HEK293T (cell line): ENCODE measurements around the gene COX7B2.

Experiments used
- ARNT ChIP-seq: fragments of 450-650 bp; IDR thresholded peaks from 2 replicates; pipeline ENCODE4 v1.6.1; 2017; ENCODE audit warnings: mild to moderate bottlenecking
- BHLHE40 ChIP-seq: fragments of 450-650 bp; IDR thresholded peaks from 2 replicates; pipeline ENCODE4 v1.6.1; 2016; ENCODE audit warnings: mild to moderate bottlenecking, moderate library complexity, borderline replicate concordance
- CTBP1 ChIP-seq: fragments of 450-650 bp; IDR thresholded peaks from 2 replicates; pipeline ENCODE4 v1.6.1; 2016; ENCODE audit warnings: borderline replicate concordance
- FOXK2 ChIP-seq: fragments of 450-650 bp; IDR thresholded peaks from 2 replicates; pipeline ENCODE4 v1.6.1; 2016; ENCODE audit warnings: mild to moderate bottlenecking
- FOXM1 ChIP-seq: fragments of 450-650 bp; IDR thresholded peaks from 2 replicates; pipeline ENCODE4 v1.6.1; 2017; ENCODE audit warnings: mild to moderate bottlenecking, borderline replicate concordance
- HDGF ChIP-seq: fragments of 450-650 bp; IDR thresholded peaks from 2 replicates; pipeline ENCODE4 v1.6.1; 2017; ENCODE audit warnings: antibody characterized with exemption, borderline replicate concordance
- L3MBTL2 ChIP-seq: fragments of 450-650 bp; conservative IDR thresholded peaks from 2 replicates; pipeline ENCODE4 v1.6.1; 2016; ENCODE audit warnings: mild to moderate bottlenecking
- LEF1 ChIP-seq: fragments of 450-650 bp; IDR thresholded peaks from 2 replicates; pipeline ENCODE4 v1.6.1; 2017; ENCODE audit warnings: mild to moderate bottlenecking, borderline replicate concordance
- PKNOX1 ChIP-seq: fragments of 450-650 bp; IDR thresholded peaks from 2 replicates; pipeline ENCODE4 v1.6.1; 2016
- SP1 ChIP-seq: fragments of 450-650 bp; IDR thresholded peaks from 2 replicates; pipeline ENCODE4 v1.6.1; 2017
- SUZ12 ChIP-seq: fragments of 450-650 bp; IDR thresholded peaks from 2 replicates; pipeline ENCODE4 v1.6.1; 2016; ENCODE audit warnings: mild to moderate bottlenecking
- TARDBP ChIP-seq: fragments of 450-650 bp; IDR thresholded peaks from 2 replicates; pipeline ENCODE4 v1.6.1; 2016
- ZNF384 ChIP-seq: fragments of 450-650 bp; IDR thresholded peaks from 2 replicates; pipeline ENCODE4 v1.6.1; 2016

GRCh38 chr4:46945062-46945461, 36.0 kb upstream of the COX7B2 start:
- TF ChIP-seq HDGF (no peak), FOXM1 (no peak), ARNT (no peak), SUZ12 (no peak), TARDBP (no peak), BHLHE40 (no peak), PKNOX1 (no peak), LEF1 (no peak), CTBP1 (no peak), L3MBTL2 (no peak), SP1 (no peak), ZNF384 (no peak), FOXK2 (no peak)
